Measurements from ENCODE around the gene TLR6.

Gene TLR6

DNA sequence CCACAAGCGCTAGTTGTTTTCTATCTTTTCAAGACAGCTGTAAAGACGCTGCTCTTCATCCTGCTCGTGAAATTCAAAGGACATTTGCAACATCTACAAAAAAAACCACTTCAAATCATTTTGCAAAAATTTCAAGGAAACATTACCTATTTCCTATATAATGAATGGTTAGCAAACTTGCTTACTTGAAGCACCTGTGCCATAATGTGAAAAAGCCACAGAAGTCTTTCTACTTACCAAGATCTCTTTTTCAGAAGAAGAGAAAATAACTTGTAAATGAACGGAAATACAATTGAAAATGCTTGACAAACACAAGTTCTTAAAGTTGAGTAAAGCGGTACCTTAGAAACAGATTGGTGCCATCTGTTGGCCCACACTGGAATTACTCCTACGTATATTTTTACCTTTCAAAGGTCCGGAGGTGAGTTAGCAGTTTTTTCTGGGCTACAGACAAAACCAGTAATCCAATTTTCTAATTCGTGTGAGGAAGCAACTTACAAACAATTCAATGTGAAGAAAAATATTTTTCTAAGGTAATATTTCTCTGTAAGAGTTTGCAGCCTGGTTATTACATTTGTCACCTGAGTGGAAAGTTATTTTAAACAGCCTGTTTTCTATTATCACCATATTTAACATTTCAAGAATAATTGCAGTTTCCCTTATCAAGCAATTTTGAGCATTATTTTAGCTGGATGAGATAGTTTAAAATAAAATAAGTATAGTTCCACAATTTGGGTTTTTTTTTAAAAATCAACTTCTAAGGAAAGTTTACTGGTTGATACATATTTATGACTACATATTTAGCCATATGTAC is at the start of gene TLR6:
Gene TLR6 (minus strand): TSS at position 294 of the 814 bp plus-strand sequence. CDS start 27,344 bp downstream, outside the sequence.
- CTCF ChIA-PET: interaction anchor here (0.6 to 3.2 kb wide), 13 partner anchors 10 to 1648 kb away, joined by 3 to 43 read pairs (median 4); partner anchors contain the start of genes TLR1 and TLR10
- H3K4me3 Mint-ChIP-seq: peak within 1 kb of the TSS; percentile 71
- DNase-seq: peak; percentile 82
- H3K9me3 Mint-ChIP-seq: peaks cover 8% of the 10 kb centered on the region
- H3K4me1 Mint-ChIP-seq: peaks cover 57% of the 10 kb centered on the region
- H3K27me3 Mint-ChIP-seq: peaks cover 8% of the 10 kb centered on the region
- H3K36me3 Mint-ChIP-seq: peaks cover 6% of the 10 kb centered on the region
- peak within 1 kb of the TSS; percentile 98 for H3K27ac Mint-ChIP-seq

DNA sequence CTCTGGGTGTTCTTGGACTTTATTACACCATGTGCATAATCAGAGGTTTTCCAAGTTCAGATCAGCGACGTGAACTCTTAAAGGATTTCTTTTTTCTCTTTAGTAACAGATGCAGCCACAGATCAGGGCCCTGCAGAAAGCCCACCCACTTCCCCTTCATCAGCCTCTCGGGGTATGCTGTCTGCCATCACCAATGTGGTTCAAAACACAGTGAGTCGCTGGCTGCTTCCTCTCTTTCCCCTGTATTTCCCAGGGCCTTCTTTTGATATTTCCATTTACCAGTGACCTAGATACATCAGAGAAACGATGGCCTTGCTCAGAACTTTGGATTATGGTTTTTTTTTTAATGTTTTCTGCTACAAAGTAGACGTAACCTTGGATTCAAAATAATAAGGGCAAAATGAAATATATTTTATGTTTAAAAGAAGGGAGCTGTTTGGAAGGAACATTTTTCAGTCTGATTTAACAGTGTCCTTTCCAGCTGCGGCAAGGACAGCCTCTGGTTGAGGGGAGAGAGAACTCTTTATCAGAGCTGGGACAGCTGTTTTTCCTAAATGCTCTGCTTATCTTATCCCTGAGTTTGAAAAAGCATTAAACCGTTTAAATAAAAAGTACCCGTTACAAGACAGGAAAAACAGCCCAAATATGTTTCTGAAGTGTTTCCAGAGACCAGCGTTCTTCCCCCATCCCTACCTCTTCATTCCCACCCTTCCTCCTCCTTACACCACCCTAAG is 49.2 kb upstream of the TLR6 start:
- Mint-ChIP-seq H3K4me1 (peaks cover 2% of the 10 kb centered on the region), H3K4me3 (no peak overlapping the region), H3K27me3 (peaks cover 10% of the 10 kb centered on the region), H3K9me3 (no peaks in the 10 kb centered on the region), H3K27ac (no peak overlapping the region), H3K36me3 (no peaks in the 10 kb centered on the region)
- CTCF ChIA-PET: interaction anchor here (0.5 to 9.0 kb wide), 4 partner anchors 12 to 307 kb away, joined by 3 to 122 read pairs (median 4); no protein-coding TSS in a partner anchor
- no peak for DNase-seq

DNA sequence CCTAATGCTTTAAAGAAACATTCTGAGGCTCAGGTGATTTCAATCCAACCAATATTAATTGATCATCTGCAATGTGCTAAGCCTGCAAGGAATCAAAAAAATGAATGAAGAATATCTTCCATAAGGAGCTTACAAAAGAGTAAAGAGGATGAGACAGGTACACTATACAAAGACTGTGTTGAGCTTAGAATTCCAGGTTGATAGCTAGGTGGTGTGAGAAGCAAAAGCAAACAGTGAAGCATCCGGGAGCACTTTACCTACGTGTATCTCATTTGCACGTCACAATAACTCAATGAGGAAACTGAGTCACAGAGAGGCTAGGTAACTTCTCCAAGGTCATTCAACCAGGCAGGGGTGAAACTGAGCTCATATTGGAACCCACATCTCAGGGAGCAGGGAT is 48.1 kb upstream of the TLR6 start:
- DNase-seq: no peak
- CTCF ChIA-PET: interaction anchor here (0.7 to 9.0 kb wide), 7 partner anchors 9 to 230 kb away, joined by 3 to 122 read pairs (median 4); no protein-coding TSS in a partner anchor
- no peak overlapping the region for H3K27ac Mint-ChIP-seq
- no peaks in the 10 kb centered on the region for H3K36me3 Mint-ChIP-seq
- no peak overlapping the region for H3K4me3 Mint-ChIP-seq
- H3K9me3 Mint-ChIP-seq: no peaks in the 10 kb centered on the region
- H3K4me1 Mint-ChIP-seq: peaks cover 2% of the 10 kb centered on the region
- H3K27me3 Mint-ChIP-seq: peaks cover 13% of the 10 kb centered on the region

GRCh38 chr4:38904090-38904666 is 47.6 kb upstream of the TLR6 start:
- no peaks in the 10 kb centered on the region for H3K9me3 Mint-ChIP-seq
- H3K27ac Mint-ChIP-seq: no peak overlapping the region
- no peak for DNase-seq
- CTCF ChIA-PET: interaction anchor here (0.8 to 9.0 kb wide), 8 partner anchors 9 to 277 kb away, joined by 3 to 122 read pairs (median 4); no protein-coding TSS in a partner anchor
- H3K36me3 Mint-ChIP-seq: no peaks in the 10 kb centered on the region
- no peak overlapping the region for H3K4me3 Mint-ChIP-seq
- peaks cover 13% of the 10 kb centered on the region for H3K27me3 Mint-ChIP-seq
- peaks cover 2% of the 10 kb centered on the region for H3K4me1 Mint-ChIP-seq

- CTCF ChIA-PET: interaction anchor here (0.5 to 9.0 kb wide), 36 partner anchors 9 to 563 kb away, joined by 3 to 122 read pairs (median 4); no protein-coding TSS in a partner anchor
- H3K27me3 Mint-ChIP-seq: peaks cover 15% of the 10 kb centered on the region
- H3K27ac Mint-ChIP-seq: no peak overlapping the region
- DNase-seq: no peak
- H3K36me3 Mint-ChIP-seq: no peaks in the 10 kb centered on the region
- no peaks in the 10 kb centered on the region for H3K9me3 Mint-ChIP-seq
- peaks cover 2% of the 10 kb centered on the region for H3K4me1 Mint-ChIP-seq
- no peak overlapping the region for H3K4me3 Mint-ChIP-seq
Observed at GRCh38 chr4:38902695-38903094, 46.1 kb upstream of the TLR6 start.

DNA sequence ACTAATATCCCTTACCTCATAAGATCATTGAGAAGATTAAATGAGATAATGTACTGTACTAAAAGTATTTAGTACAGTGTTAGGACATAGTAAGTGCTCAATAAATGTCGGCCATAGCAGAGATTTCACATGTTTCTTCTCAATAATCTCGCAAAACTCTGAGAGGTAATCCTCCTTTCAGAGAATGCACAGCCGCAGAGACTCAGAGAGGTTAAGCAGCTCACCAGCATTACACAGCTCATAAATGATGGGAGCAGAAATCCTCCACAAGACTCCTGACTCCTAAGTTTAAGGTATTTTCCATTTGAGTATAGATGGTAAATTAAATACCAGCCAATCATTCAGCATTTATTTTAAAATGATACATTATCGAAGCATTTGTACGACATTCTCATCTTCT is 45.6 kb upstream of the TLR6 start:
- H3K27ac Mint-ChIP-seq: no peak overlapping the region
- H3K27me3 Mint-ChIP-seq: peaks cover 16% of the 10 kb centered on the region
- CTCF ChIA-PET: interaction anchor here (0.8 to 9.0 kb wide), 30 partner anchors 11 to 563 kb away, joined by 3 to 122 read pairs (median 4); no protein-coding TSS in a partner anchor
- no peaks in the 10 kb centered on the region for H3K36me3 Mint-ChIP-seq
- no peak for DNase-seq
- no peaks in the 10 kb centered on the region for H3K9me3 Mint-ChIP-seq
- H3K4me3 Mint-ChIP-seq: no peak overlapping the region
- H3K4me1 Mint-ChIP-seq: peaks cover 2% of the 10 kb centered on the region

- no peaks in the 10 kb centered on the region for H3K36me3 Mint-ChIP-seq
- CTCF ChIA-PET: interaction anchor here (0.7 to 1.1 kb wide), 2 partner anchors 9 to 237 kb away, joined by 3 to 5 read pairs; no protein-coding TSS in a partner anchor
Observed at GRCh38 chr4:38898245-38898644, 41.6 kb upstream of the TLR6 start.

DNA sequence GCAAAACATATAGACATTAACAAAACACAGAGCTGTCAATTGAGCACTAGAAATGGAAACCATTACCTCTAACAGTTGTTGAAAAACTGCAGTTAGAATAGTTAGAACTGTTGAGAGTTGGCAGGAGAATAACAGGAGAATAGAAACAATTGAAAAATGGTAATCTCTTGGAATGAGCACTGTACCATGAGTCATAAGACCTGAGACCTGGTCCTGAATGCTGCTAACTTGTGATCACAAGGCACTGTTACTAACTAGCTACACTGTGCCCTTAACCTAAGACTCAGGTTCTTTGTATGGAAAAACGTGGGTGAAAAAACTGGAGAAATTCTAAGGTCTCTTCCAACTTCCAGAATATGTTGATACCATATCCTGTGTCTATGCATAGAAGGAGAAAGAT is 40.3 kb upstream of the TLR6 start:
- DNase-seq: no peak
- Mint-ChIP-seq H3K27ac (no peak overlapping the region), H3K27me3 (peaks cover 16% of the 10 kb centered on the region), H3K4me1 (no peaks in the 10 kb centered on the region), H3K36me3 (no peaks in the 10 kb centered on the region), H3K9me3 (no peaks in the 10 kb centered on the region), H3K4me3 (no peak overlapping the region)
- CTCF ChIA-PET: interaction anchor here (0.8 to 1.3 kb wide), 4 partner anchors 37 to 338 kb away, joined by 3 to 5 read pairs (median 4); no protein-coding TSS in a partner anchor

More at GRCh38 chr4:38898245-38898644, 41.6 kb upstream of the TLR6 start:
- H3K4me1 Mint-ChIP-seq: no peaks in the 10 kb centered on the region
- peaks cover 16% of the 10 kb centered on the region for H3K27me3 Mint-ChIP-seq
- DNase-seq: no peak
- no peak overlapping the region for H3K4me3 Mint-ChIP-seq
- no peaks in the 10 kb centered on the region for H3K9me3 Mint-ChIP-seq
- no peak overlapping the region for H3K27ac Mint-ChIP-seq

GRCh38 chr4:38894322-38894982 is 37.8 kb upstream of the TLR6 start:
- Mint-ChIP-seq H3K4me3 (no peak overlapping the region), H3K4me1 (peaks cover 8% of the 10 kb centered on the region), H3K27ac (no peak overlapping the region), H3K9me3 (no peaks in the 10 kb centered on the region), H3K27me3 (peaks cover 7% of the 10 kb centered on the region), H3K36me3 (no peaks in the 10 kb centered on the region)
- DNase-seq: no peak
- CTCF ChIA-PET: interaction anchor here (1.4 to 4.4 kb wide), 7 partner anchors 10 to 240 kb away, joined by 3 to 30 read pairs (median 5); no protein-coding TSS in a partner anchor

GRCh38 chr4:38891051-38891983 is 34.7 kb upstream of the TLR6 start:
- Mint-ChIP-seq H3K4me3 (no peak overlapping the region), H3K27ac (no peak overlapping the region), H3K27me3 (peaks cover 3% of the 10 kb centered on the region), H3K4me1 (peaks cover 16% of the 10 kb centered on the region), H3K36me3 (no peaks in the 10 kb centered on the region), H3K9me3 (no peaks in the 10 kb centered on the region)
- no peak for DNase-seq
- CTCF ChIA-PET: interaction anchor here (4.4 to 5.3 kb wide), 3 partner anchors 32 to 132 kb away, joined by 27 to 30 read pairs (median 27); no protein-coding TSS in a partner anchor

GRCh38 chr4:38889143-38889542 is 32.5 kb upstream of the TLR6 start:
- DNase-seq: no peak
- Mint-ChIP-seq H3K4me3 (peak overlapping the region; percentile 20), H3K27ac (peak overlapping the region; percentile 67), H3K36me3 (no peaks in the 10 kb centered on the region), H3K9me3 (no peaks in the 10 kb centered on the region), H3K4me1 (peaks cover 19% of the 10 kb centered on the region), H3K27me3 (peaks cover 3% of the 10 kb centered on the region)
- CTCF ChIA-PET: interaction anchor here (0.5 to 5.3 kb wide), 14 partner anchors 9 to 248 kb away, joined by 3 to 27 read pairs (median 3); partner anchors contain the start of gene TLR10

DNA sequence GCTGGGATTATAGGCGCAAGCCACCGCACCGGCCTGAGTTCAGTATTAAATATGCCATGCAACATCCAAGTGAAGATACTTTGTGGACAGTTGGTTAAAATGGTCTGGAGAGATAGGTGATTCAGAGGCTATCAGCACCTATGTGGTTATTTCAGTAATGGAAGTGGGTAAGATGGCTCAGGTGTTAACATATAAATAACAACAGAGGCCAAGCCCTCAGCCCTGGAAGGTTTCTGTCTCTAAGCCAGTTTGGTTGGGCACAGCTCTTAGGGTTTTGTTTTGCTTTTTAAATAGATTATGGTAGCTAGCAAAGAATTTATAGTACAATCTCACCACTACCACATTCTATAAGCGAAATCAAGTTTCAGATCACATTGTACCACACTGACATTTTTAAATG is 27.6 kb upstream of the TLR6 start:
- H3K4me1 Mint-ChIP-seq: peaks cover 9% of the 10 kb centered on the region
- CTCF ChIA-PET: interaction anchor here (0.6 to 1.8 kb wide), 4 partner anchors 10 to 125 kb away, joined by 3 to 6 read pairs (median 3); no protein-coding TSS in a partner anchor
- no peaks in the 10 kb centered on the region for H3K36me3 Mint-ChIP-seq
- no peaks in the 10 kb centered on the region for H3K9me3 Mint-ChIP-seq
- no peak overlapping the region for H3K27ac Mint-ChIP-seq
- DNase-seq: no peak
- no peaks in the 10 kb centered on the region for H3K27me3 Mint-ChIP-seq
- H3K4me3 Mint-ChIP-seq: no peak overlapping the region
